ENCODE results near the gene ME3.
A peak's percentile ranks its signal among the peaks of the same experiment; 100 is the strongest.

The ME3 gene

DNA sequence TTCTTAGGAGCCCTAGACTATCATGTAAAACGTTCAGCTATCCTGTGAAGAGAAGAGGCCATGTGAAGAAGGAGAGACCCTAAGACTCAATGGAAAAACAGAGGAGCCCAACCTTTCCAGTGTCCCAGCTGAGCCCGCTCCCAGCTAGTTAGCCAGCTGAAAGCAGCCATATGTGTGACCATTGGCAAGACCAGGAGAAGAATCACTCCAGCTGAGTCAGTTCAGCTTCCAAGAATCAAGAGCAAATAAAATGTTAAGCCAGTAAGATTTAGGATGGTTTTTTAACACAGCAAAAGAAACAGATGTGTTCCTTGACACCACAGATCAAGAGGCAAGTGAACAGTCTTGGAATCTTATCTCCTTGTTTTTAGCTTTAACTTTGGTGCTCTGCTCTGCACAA, 189.7 kb downstream of the ME3 start:
- DNase-seq: no peak

DNA sequence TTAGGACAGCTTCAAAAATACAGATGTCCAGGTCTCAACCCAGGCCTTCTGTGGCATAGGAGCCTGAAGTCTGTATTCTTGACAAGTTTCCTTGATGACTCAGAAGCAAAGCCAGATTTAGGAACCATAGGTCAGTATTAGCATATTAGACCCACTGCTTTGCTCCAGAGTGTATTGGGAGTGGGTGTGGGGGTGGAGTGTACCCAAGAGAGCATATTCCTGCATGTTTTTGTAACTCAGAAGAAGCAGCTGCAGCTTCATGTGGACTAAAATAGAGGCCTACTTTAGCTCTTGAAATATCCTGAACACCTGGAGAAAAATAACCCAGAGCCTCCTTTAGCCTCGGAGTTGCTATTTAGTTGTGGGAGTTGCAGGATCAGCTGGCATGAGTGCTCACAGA, 191.0 kb downstream of the ME3 start:
- DNase-seq: no peak

DNA sequence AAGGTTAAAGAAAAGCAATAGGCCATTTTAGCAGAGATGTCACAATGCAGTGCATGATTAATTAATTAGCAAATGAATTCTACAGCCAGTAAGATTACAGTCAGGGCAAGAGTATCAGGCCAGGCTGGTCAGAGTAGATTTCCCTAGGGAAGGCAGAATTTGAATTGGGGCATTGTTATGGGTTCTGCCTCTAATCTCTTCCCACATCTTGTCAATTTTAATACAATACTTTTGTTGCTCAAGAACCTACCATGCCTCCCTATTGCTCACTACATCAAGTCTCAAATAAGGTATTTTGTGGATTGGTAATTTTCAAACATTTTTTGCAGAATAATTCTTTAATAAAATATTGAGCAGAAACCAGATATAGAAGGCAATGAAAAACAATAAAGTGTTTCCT, 194.1 kb downstream of the ME3 start:
- no peak for DNase-seq

DNA sequence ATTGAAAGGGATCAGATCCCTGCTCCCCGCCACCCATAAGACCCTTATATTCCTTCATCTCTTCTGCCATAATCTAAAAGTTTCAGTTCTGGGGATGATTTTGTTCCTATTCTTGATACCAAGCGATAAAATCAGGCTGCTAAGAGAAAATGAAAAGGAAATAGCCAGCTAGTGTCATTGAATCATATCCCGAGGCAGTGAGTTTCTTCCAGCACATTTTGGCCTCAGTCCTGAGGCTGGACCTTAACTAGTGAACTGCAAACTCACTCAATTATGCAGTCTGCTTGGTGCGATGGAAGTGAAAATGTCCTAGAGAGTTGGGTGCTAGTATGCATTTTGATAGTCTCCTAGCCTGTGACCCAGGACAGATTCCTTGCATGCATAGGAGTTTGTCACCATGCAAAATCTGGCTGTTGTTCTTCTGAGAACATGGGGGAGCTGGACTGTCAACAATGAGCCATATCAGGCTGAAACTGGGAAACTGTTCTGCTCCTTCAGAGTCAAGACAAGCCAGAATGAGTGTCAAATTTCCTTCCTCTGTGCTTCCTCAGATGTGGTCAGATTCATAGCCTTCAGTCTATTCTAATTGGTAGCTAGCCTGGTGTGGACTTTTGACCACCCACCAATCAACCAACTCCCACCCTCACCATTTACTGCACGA, 194.8 kb downstream of the ME3 start:
- DNase-seq: no peak

DNA sequence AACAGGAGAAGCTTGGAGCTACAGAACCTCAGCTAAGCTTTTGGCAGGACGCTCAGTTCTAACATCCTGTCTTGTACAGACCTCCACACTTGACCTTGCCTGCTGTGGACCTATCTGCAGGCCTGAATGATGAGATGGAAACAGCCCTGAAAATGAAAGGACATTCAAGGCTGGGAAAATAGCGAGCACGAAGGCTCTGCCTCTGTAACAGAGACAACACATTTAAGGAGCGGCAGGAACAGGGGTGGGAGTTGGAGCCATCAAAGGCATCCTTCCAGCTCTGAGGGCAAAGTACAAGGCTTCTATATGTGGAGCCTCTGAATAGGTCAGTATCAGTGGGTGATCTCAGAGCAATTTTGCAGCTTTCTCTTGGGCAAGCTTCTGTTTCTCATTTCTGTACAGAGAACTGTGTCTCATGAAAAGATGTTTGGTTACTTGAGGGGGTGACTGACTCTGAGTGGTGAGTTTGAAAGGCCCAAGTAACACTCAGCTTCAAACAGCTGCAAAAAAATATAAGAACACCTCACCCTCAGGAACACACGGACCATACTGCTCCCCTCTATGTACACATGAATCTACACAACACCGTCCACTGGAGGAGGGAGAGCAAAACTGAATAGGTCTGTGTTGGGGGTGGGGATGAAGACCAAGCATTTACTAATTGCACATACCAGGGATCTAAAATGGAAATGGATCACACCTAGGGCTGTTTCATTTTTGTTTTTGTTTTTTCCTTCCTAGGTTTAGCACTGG, 196.1 kb downstream of the ME3 start:
- DNase-seq: no peak

DNA sequence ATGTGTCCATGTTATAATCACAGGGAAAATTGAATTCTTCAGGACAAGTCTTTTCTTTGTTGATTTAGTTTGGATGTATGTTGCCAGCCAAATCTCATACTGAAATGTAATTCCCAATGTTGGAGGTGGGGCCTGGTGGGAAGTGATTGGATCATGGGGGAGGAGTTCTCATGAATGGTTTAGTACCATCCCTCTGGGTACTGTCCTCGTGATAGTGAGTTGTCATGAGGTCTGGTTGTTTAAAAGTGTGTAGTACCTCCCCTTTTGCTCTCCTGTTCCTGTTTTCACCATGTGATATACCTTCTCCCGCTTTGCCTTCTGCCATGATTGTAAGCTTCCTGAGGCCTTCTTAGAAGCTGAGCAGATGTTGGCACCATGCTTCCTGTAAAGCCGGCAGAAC, 197.4 kb downstream of the ME3 start:
- DNase-seq: no peak

DNA sequence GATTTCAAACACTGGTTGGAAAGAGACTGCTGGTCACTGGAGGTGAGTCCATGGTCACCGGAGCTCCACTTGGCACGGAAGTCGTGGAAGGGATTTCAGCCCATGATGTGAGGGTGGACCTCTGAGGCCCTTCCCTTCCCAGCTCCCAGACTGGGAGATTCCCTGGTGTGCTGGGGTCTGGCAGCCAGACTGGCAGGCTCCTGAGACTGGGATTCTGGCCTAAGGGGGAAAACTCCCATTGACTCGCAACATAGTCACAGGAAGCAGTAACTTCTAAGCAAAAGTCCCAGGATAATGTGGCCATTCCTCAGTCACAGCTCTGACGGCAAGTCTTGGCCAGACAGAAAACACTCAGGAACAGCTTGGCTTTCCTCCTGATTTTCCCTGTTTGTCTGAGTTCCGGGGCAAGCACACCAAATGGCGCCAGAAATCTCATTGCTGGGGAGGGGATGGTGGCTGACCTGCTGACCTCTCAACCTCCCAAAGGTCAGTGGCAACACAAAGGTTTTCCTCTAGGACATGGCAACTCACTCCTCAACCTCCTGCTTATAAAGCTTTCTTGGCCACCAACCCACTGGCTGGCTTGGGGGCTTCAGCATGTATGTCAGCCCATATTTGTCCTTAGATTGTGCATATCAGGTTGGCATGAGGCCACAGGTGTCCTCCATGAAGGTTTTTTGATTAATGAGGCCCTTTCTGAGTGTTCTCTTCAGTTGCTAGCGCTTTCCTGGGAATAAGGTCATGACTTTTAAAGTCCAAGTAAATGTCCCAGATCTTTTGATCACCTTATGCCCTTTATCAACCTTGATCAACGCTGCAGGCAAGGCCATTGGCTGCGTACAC, 198.2 kb downstream of the ME3 start:
- no peak for DNase-seq

DNA sequence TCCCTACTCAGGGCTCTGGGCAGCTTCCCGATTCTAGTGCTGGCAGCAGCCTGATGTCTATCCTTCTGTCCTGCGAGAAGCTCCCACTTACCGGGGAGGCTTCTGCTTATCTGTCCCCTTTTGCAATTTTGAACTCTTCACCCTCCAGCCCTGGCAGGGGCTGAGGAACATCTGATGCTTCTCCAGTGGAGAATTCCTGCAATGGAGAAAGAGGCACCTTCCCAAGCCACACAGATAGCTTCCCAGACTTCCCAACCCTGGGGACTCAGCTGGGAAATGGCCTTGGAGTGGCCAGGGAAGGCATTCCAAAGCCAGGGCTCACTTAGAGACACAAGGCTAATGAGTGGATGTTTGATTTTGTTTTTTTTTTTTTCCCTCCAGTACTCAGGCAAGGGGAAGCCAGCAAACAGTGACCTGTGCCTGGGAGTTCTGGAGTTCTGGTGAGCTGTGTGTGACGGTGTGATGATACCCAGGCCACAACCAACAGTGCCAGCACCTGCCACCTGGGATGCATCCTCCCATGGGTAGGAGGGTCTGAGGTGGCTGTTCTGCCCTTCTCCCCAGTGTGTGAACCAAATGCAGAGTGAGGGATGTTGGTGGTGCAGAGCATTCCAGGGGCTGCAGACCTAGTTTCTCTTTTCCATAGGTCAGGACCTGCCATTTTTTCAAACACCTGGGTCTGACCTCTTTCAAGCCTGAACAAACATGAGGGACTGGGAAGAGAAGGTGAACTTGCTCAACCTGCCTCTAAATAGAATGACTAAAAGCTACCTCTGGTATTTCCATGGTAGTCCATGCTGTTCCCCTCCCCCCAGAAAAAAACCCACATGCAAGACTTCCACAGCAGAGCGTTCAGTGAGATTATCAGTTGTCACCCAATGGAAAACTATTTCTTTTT, 202.7 kb downstream of the ME3 start:
- peak; percentile 44 for DNase-seq

DNA sequence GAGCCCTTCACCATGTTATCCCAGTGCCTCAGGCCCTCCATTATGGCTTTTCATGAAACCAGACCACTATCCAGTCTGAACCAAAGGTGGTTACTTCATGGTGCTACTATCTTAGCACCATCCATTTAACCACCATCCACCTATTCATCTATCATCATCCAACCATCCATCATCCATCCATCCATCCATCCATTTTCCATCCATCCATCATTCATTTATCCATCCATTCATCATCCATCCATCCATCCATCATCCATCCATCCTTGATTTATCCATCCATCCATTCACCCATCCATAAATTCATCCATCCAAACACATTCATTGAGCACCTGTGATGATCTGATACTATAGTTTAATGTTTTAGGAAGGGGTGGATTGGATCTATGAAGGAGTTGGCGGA, 204.2 kb downstream of the ME3 start:
- no peak for DNase-seq

DNA sequence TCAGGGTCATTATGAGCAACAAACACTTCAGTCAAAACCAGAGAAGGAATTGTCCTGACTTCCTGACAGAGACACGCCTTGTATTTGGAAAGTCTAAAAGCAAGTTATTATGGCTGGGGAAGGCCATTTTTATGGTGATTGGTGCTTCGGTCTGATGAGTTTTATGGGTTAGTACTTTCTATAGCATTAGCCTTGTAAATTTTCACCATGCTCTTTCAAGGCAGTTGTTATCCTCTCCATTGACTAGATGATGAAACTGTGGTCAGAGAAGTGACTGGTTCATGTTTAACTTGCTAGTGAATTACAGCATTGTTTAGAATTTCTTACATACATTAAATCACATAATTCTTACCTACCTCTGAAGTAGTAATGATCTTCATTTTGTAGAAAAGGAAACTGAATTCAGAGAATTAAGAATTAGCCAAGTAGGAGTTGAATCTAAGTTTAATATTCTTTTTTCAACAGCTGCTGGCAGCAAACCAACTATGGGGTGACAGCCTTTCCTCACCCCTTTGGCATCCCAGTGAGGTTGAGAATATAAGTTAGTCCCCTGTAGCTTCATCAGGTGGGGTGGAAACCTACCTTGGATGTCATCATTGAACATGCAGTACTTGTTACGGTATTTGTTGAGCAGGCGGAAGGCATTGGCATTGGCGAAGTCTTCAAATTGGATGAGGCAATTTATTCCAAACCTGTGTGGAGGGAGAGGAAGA, 207.8 kb downstream of the ME3 start:
- DNase-seq: no peak

DNA sequence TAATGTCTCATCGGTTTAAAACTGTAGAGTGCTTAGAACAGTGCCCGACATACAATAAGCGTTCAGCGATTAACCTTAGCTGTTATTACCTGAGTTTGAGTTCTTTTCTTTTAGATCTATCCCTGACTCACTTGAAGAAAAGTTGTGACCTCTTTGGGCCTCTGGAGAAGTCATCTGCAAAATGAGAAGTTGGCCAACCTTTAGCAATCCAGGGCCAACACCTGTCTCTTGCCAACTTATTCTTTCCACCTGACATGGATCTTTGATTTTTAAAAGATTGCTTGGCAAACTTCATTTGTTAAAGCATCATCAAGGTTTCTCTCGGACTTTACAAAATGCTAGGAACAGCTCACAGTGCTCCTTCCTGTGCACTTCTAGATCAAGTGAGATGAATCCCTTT, 208.5 kb downstream of the ME3 start:
- DNase-seq: no peak

DNA sequence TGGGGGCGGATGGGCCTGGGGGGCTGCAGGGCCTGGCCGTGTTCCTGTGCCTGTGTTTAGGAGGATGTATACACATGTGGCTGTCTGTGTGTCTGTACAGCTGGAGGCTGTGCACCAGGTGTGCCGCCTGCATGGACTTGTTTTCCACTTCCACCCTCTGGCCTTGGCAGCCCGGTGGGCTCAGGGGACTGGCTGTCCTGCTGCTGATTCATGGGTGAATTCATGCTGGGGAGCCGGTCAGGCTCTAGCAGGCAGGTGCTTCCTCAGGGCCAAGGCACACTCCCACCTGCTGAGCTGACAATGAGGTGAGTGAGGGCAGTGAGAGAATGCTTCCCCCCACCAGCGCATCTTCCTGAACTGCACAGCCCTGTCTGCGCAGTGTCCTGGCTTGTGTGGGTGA, 209.3 kb downstream of the ME3 start:
- DNase-seq: no peak

DNA sequence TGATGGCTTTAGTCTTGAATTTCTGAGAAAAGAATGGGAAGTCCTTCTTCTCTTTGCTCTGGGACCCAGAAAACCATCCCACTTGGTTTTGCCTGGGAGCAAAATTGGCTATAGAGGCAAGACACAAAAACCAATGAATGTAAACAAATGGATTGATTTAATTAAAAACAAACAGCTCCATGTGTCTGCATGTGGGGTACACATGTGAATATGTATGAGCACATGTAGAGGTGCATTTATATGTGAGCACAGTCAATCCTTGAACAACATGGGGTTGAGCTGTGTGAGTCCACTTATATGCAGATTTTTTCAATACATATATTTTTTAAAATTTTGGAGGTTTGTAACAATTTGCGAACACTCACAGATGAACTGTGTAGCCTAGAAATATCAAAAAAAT, 210.5 kb downstream of the ME3 start:
- DNase-seq: no peak

DNA sequence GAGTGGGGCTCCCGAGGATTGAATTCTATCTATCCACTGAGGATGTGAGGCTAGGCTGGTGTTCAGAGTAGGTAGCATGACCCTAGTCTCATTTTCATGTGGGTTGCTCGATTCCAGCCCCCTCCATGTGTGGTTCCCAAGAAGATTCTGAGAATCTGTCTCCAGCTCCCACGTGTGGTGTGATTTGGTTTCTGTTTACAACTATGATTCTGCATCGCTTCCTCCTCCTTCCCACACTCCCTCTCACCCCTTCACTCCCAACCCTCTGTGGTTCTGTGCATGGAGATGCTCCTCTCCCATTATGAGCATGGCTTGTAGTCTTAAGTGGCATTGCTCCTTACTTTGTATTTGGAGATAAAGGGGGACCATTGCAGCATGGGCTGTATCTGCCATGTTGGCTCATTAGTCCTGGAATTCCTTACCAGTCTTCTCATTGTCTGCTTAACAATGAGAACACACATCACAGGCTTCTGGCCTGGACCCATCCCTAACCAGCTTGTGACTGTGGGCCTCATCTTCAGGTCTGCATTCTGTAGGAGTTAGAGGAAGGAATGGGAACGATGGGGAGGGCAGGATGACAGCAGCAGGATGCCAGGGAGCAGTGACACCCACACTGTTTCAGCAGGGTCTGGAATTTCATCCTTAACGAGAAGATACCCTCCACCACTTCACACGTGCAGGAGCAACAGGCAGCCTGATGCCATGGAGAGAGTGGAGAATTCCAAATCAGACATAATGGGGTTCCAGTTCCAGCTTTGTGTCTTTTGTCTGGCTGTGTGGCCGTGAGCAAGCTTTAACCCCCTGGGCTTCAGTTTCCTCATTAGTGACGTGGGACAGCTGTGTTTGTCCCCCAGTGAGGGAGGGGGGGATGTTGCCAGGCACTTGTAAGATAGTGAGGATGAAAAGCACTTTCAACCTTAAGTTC, 211.7 kb downstream of the ME3 start:
- DNase-seq: no peak

DNA sequence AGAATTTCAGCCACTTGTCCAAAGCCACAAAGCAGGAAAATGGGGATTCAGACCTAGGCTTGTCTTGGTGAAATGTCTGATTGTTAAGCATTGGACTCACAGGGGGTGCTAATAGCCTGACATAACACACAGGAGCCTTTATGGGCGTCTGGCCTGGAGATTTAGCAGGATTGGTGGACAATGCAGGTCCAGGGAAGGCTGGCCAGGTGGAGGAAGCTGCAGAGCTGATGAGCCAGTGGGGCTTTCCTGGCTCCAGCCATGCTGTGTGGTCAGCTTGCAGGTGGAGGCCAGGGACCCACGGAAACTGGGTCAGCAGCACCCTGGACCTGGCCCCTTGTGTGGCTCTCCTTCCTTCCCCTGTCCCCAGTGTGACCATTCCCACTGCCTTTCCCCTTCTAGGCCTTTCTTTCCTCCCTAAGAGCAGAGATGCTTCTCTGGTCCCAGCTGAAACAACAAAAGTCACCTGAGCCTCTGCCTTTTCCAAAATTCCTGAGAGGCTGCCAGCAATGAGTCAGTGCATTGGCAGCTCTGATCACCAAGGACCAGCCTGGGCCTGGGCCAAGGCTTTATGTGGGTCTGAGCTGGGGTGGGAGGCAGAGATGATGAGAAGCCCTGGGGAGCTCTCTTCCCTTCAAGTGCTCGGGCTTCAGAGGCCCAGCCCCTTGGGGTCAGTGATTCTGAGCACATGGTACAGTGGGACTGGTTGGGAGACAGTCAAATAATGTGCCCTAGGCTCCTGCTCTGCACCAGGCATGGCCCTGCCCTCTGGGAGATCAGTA, 212.5 kb downstream of the ME3 start:
- DNase-seq: peak; percentile 53

DNA sequence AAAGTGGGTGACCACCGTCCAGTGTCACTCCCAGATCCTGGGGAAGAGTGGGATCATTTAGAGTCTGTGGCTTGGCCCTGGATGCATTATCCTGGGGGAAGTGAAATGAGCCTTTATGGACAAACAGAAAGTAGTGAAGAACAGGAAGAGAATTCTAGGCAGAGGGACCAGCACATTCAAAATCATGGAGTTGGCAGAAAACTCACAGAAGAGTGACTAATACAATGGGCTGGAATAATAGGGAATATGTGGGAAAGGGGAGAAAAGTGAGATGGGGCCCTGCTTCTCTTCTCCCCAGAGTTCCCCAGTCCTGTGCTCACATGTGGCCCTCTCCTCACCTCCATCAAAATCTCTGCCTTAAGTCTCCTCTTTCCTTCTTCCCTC, 213.4 kb downstream of the ME3 start:
- DNase-seq: no peak

DNA sequence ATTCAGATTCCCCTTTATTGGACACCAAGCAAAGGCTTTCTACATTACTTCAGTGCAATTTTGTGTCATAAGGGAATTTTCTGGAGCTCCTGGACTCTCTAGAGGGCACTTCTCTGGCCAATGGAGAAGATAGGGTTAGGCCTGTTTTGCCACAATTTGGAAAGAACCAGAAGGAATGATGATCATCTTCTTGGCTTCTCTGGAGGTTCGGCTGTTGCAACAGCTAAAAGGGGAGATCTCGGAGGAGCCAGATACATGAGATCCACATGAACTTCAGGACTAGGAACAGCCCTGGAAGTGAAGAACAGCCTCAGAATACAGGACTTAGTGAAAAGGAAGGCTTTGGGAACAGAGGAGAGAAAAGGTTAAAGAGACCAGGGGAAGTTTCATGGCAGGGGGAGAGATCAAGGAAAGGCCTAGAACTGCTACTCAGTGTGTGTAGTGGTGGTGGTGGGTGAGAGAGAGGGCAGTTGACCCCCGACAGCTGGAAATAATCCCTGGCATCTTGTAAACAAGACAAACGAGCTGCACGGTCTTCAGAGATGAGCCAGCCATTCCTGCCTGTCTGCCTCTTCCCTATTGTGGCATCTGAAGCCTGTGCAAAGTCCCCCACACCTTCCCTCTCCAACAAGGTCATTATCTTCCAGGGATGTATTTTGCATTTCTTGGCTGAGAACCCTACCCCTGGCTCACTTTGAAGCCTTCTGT, 214.0 kb downstream of the ME3 start:
- DNase-seq: no peak

DNA sequence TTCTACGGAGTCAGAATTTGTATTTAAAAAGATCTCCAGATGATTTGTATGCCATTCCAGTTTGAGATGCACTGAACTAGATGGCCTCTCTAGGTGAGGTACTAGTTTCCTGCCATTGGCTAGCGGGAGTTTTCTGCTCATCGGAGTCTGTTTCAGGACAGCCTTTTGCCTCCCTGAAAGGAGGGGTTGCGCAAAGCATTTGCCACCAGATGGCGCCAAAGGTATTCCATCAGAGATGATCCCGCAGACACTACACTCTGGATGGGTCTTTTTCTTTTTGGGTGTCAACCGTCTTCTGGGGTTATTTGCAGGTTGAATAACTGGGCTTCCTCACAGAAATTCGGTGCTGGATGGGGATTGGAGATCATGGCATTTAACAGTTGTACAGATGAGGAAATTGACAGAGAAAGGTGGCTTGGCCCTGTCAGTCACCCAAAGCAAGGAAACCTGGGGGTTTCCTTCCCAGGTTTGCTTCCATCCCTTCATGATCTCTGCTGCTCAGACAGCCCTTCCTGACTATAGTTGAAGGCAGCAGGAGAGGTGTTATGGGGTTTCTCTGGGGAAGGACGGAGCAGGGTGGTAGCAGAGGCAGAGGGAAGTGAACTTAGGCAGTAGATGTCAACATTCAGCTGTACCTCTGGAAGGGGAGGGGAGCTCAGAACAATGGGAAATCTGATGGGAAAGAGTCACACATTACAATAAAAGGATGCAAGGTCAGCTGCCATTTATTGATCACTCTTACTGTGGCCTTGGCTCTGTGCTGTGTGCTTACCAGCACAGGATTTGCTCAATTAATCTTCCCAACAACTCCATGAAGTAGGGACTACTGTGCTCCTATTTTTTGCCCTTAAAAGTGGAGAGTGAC, 216.1 kb downstream of the ME3 start:
- peak; percentile 88 for DNase-seq
